Duodenal mucosa (tissue), 2 donors: ENCODE measurements around the gene VIPR2.
"Not testable (repeated sequence)": the region's sequence is repeated elsewhere in the genome, so short reads cannot be mapped to it uniquely, and the experiment has no call there.

ENCODE experiments used
- H3K27ac ChIP-seq: one replicate; pipeline ENCODE4 v1.7.0; 2013; ENCODE audit warnings: low read depth, low read length
- H3K27me3 ChIP-seq, 2 donors: one replicate each; pipeline ENCODE4 v1.7.0; 2013; ENCODE audit warnings: low read length in 2 of 2, control low read depth in 1 of 2; ENCODE audit not compliant: insufficient read depth in 2 of 2, control insufficient read depth in 1 of 2
- H3K36me3 ChIP-seq, 2 donors: one replicate each; pipeline ENCODE4 v1.7.0; 2013; ENCODE audit warnings: low read length in 2 of 2, control low read depth in 1 of 2; ENCODE audit not compliant: insufficient read depth in 2 of 2, control insufficient read depth in 1 of 2
- H3K4me1 ChIP-seq, 2 donors: one replicate each; pipeline ENCODE4 v1.7.0; 2013; ENCODE audit warnings: low read length in 2 of 2, control low read depth in 1 of 2; ENCODE audit not compliant: insufficient read depth in 2 of 2, control insufficient read depth in 1 of 2
- H3K4me3 ChIP-seq, 2 donors: one replicate each; pipeline ENCODE4 v1.7.0; 2013; ENCODE audit warnings: low read length in 2 of 2, low read depth in 1 of 2
- H3K9ac ChIP-seq, 2 donors: one replicate each; pipeline ENCODE4 v1.7.0; 2013; ENCODE audit warnings: low read length in 2 of 2, low read depth in 1 of 2
- H3K9me3 ChIP-seq, 2 donors: one replicate each; pipeline ENCODE4 v1.7.0; 2013; ENCODE audit warnings: low read length in 2 of 2, control low read depth in 1 of 2; ENCODE audit not compliant: control insufficient read depth in 1 of 2

VIPR2 gene

DNA sequence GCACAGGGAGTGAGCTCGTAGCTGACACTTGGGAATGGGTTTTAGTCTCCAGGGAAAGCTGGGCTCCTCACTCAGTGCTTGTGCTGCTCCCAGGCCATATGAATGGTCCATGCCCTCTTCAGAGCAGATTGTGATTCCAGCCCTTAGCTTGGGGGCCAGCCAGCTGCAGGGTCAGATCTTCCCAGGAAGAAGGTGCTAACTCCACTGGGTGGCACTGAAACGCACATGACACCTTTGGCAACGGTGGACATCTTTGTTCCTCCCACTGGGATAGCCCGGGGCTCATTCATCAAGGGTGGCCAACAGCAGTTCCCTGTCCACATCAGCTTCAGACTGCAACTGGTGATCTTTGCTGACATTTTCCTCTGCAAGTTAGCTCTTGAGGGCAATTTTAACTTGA, 159.1 kb downstream of the VIPR2 start:
- H3K4me3 ChIP-seq: no peak overlapping the region
- peaks cover 34 to 40% of the 10 kb centered on the region in 2 donors for H3K9me3 ChIP-seq
- peaks cover 0 to 4% of the 10 kb centered on the region in 2 donors for H3K27me3 ChIP-seq
- no peak overlapping the region for H3K27ac ChIP-seq
- no peaks in the 10 kb centered on the region for H3K4me1 ChIP-seq
- no peak overlapping the region for H3K9ac ChIP-seq
- no peaks in the 10 kb centered on the region for H3K36me3 ChIP-seq

DNA sequence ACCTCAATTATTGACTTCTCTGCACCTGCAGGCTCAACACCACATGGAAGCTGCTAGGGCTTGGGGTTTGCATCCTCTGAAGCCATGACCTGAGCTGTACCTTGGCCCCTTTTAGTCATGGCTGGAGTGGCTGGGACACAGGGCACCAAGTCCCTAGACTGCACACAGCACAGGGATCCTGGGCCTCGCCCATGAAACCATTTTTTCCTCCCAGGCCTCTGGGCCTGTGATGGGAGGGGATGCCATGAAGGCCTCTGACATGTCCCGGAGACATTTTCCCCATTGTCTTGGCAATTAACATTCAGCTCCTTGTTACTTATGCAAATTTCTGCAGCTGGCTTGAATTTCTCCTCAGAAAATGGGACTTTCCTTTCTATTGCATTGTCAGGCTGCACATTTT, 160.7 kb downstream of the VIPR2 start:
- H3K27ac ChIP-seq, H3K4me1 ChIP-seq, H3K9ac ChIP-seq, H3K4me3 ChIP-seq, H3K36me3 ChIP-seq, H3K27me3 ChIP-seq: not testable (repeated sequence)
- H3K9me3 ChIP-seq: peaks cover 34 to 40% of the 10 kb centered on the region in 2 donors

DNA sequence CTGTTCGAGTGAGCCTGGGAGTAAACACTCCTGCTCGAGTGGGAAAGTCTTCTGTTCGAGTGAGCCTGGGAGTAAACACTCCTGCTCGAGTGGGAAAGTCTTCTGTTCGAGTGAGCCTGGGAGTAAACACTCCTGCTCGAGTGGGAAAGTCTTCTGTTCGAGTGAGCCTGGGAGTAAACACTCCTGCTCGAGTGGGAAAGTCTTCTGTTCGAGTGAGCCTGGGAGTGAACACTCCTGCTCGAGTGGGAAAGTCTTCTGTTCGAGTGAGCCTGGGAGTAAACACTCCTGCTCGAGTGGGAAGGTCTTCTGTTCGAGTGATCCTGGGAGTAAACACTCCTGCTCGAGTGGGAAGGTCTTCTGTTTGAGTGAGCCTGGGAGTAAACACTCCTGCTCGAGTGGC, 162.6 kb downstream of the VIPR2 start:
- not testable (repeated sequence) for H3K4me3 ChIP-seq

DNA sequence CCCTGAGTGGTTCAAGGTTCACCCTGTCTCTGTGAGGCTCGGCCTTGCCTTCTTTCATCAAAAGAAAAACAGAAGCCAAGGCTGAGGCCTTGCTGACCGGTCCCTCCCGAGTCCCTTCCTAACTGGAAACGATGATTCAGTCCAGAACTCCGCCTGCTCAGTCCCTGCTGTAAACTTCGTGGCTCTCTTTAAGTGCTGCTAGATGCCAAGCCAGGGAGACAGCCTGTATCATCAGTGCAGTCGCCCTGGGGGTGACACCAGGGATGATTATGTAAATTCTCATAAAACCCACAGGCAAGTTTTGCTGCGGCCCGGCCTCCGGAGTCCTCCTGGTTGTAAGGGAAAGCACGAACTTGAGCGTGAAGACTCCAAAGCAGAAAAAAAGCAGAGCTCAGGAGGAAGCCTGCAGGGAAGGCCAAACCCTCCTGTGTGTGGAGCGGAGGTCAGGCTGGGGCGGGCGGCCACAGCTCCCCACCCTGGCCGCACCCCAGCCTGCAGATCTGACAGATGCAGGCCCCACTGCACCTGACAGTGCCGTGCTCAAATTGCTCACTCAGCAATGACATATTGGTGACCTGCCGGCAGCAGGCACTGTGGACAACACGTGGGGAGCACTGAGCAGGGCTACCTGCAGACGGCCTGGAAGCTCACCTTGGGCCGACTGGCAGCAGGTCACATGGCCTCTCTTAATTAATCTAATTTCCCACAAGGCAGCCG, 164.9 kb downstream of the VIPR2 start:
- Histone ChIP-seq H3K9ac (no peak overlapping the region), H3K27me3 (no peaks in the 10 kb centered on the region), H3K4me1 (peaks cover 8 to 18% of the 10 kb centered on the region in 2 donors), H3K27ac (no peak overlapping the region), H3K9me3 (peaks cover 28 to 33% of the 10 kb centered on the region in 2 donors), H3K4me3 (no peak overlapping the region), H3K36me3 (no peaks in the 10 kb centered on the region)

More for the DNA sequence above, 162.6 kb downstream of the VIPR2 start:
- H3K36me3 ChIP-seq, H3K4me1 ChIP-seq, H3K27ac ChIP-seq, H3K9ac ChIP-seq, H3K27me3 ChIP-seq: not testable (repeated sequence)
- peaks cover 30 to 33% of the 10 kb centered on the region in 2 donors for H3K9me3 ChIP-seq

DNA sequence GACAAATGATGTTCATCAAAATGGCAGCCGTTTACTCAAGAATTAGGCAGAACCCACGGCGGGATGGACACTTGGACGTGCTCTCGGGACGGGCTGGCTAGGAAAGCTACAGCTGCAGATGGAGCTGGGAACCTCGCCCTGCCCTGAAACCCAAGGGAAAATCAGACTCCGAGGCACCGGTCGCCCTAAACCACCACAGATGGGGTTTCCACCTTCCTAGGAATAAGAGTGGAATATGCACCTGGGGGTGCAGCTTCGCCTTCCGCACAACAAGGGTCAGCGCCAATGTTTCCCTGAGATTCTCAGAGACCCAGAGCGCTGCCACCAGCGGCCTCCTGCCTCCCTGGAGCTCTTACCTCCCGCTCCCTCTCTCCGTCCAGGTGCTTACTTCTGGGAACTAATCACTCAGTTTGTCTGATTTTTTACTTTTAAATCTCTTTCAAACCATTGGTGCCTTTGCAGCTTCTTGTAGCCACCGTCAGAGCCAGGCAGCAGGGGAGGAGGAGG, 165.6 kb downstream of the VIPR2 start:
- Histone ChIP-seq H3K9me3 (peaks cover 25 to 30% of the 10 kb centered on the region in 2 donors), H3K4me1 (peaks cover 8 to 18% of the 10 kb centered on the region in 2 donors), H3K27me3 (no peaks in the 10 kb centered on the region), H3K9ac (no peak overlapping the region), H3K36me3 (no peaks in the 10 kb centered on the region), H3K27ac (no peak overlapping the region), H3K4me3 (no peak overlapping the region)
